Measurements from ENCODE around the gene FRMD4A.

DNA sequence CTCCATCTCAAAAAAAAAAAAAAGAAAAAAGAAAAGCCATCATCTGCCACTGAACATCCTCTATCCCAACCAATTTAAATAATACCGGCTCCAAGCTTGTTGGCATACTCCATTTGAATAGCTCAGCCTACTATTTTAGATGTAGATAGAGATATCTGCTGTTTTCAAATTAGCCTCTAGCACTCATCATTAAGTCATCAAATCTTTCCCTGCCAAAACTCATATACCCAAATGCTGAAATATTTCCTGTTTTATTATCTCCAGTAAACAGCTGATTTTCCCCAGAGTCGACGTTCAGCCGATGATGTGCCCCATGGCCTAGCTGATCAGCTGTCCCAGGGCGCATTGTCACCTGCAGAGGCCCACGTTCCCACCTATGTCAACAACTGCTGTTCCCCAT, 34.5 kb upstream of the FRMD4A start:
- no peak for TF ChIP-seq POLR2A (IDR thresholded peaks at IDR 0.05; ENCODE audit: low read depth, low read length)
- no peak for TF ChIP-seq POLR2AphosphoS5 (IDR thresholded peaks at IDR 0.05; ENCODE audit: low read depth, low read length)

Data from GM12892 (cell line).